WTC11 (cell line): ENCODE results near the gene LTBR. TPM values are rescaled to one million over a fixed set of nuclear protein-coding genes. Genes with fewer than 3 reads are reported as not detected.

ENCODE experiments used
- ATAC-seq: fragments of 200-7000 bp; cut with Tn5 transposase; 2 replicates; pipeline ENCODE4 v1.10.0; 2021; ENCODE audit warnings: mild to moderate bottlenecking, moderate library complexity
- CTCF ChIA-PET: fragments of 300-600 bp; sonication (Branson Sonifier 250); formaldehyde crosslinking; loops from one replicate; lab custom pipeline; 2021; ENCODE audit warnings: antibody characterized with exemption; lab: Charles Lee
- POLR2A ChIA-PET: fragments of 350-600 bp; sonication (Branson Sonifier 250); formaldehyde crosslinking; loops from one replicate; lab custom pipeline; 2021; ENCODE audit warnings: antibody characterized with exemption; lab: Charles Lee
- DNase-seq: peaks from one replicate; pipeline ENCODE4 v3.0.0; 2021; ENCODE audit warnings: low spot score
- H3K27ac Mint-ChIP-seq: 2 replicates; pipeline ENCODE4 v1.8.0; 2021; ENCODE audit warnings: mixed read lengths
- H3K27me3 Mint-ChIP-seq: 2 replicates; pipeline ENCODE4 v1.8.0; 2021; ENCODE audit warnings: low read depth, mild to moderate bottlenecking, moderate library complexity, mixed read lengths
- H3K36me3 Mint-ChIP-seq: 2 replicates; pipeline ENCODE4 v1.8.0; 2021; ENCODE audit warnings: mixed read lengths
- H3K4me1 Mint-ChIP-seq: 2 replicates; pipeline ENCODE4 v1.8.0; 2022; ENCODE audit warnings: mixed read lengths
- H3K4me3 Mint-ChIP-seq: 2 replicates; pipeline ENCODE4 v1.8.0; 2021; ENCODE audit warnings: mild to moderate bottlenecking, moderate library complexity, mixed read lengths
- H3K9me3 Mint-ChIP-seq: 2 replicates; pipeline ENCODE4 v1.8.0; 2021; ENCODE audit warnings: mixed read lengths
- GABPB1 ChIP-seq: sonication (generic); formaldehyde crosslinking; IDR thresholded peaks from 2 replicates; pipeline ENCODE4 v1.8.1; 2023; ENCODE audit warnings: mild to moderate bottlenecking, missing genetic modification reagents
- MXD4 ChIP-seq: fragments of 250-450 bp; sonication (Bioruptor Pico); IDR thresholded peaks from 2 replicates; pipeline ENCODE4 v1.8.0; 2021; ENCODE audit warnings: mild to moderate bottlenecking, moderate library complexity, borderline replicate concordance
- NR1H2 ChIP-seq: sonication (generic); formaldehyde crosslinking; IDR thresholded peaks from 2 replicates; pipeline ENCODE4 v1.9.0; 2021; ENCODE audit warnings: mild to moderate bottlenecking, moderate library complexity, missing genetic modification reagents
- ZNF396 ChIP-seq: fragments of 250-450 bp; sonication (Bioruptor Pico); IDR thresholded peaks from 2 replicates; pipeline ENCODE4 v1.8.0; 2021; ENCODE audit warnings: mild to moderate bottlenecking, moderate library complexity, borderline replicate concordance
- total RNA-seq: library from RNA; stranded (reverse); gene quantifications from 3 replicates; pipeline ENCODE4 v1.2.3, GENCODE V29; 2021
- TF ChIP-seq, protein P1 (sequence below): sonication (generic); formaldehyde crosslinking; IDR thresholded peaks from 2 replicates; pipeline ENCODE4 v1.8.0; 2023; ENCODE audit warnings: mild to moderate bottlenecking, missing genetic modification reagents
- TF ChIP-seq, protein P2 (sequence below): sonication (generic); formaldehyde crosslinking; IDR thresholded peaks from 2 replicates; pipeline ENCODE4 v1.8.1; 2023; ENCODE audit warnings: mild to moderate bottlenecking, missing genetic modification reagents, borderline replicate concordance
- TF ChIP-seq, protein P3 (sequence below): sonication (generic); formaldehyde crosslinking; IDR thresholded peaks from 2 replicates; pipeline ENCODE4 v1.8.0; 2022; ENCODE audit warnings: mild to moderate bottlenecking, missing genetic modification reagents
- TF ChIP-seq, protein P4 (sequence below): sonication (generic); formaldehyde crosslinking; IDR thresholded peaks from 2 replicates; pipeline ENCODE4 v1.8.0; 2023; ENCODE audit warnings: missing genetic modification reagents
- TF ChIP-seq, protein P5 (sequence below): sonication (generic); formaldehyde crosslinking; IDR thresholded peaks from 2 replicates; pipeline ENCODE4 v1.8.1; 2022; ENCODE audit warnings: mild to moderate bottlenecking, missing genetic modification reagents, moderate library complexity, borderline replicate concordance
- TF ChIP-seq, protein P6 (sequence below): fragments of 200-600 bp; IDR thresholded peaks from 2 replicates; pipeline ENCODE4 v1.8.0; 2022; ENCODE audit warnings: antibody characterized with exemption

Gene LTBR
- total RNA-seq, 1 experiment from 2014 or later, result 4.0 TPM

DNA sequence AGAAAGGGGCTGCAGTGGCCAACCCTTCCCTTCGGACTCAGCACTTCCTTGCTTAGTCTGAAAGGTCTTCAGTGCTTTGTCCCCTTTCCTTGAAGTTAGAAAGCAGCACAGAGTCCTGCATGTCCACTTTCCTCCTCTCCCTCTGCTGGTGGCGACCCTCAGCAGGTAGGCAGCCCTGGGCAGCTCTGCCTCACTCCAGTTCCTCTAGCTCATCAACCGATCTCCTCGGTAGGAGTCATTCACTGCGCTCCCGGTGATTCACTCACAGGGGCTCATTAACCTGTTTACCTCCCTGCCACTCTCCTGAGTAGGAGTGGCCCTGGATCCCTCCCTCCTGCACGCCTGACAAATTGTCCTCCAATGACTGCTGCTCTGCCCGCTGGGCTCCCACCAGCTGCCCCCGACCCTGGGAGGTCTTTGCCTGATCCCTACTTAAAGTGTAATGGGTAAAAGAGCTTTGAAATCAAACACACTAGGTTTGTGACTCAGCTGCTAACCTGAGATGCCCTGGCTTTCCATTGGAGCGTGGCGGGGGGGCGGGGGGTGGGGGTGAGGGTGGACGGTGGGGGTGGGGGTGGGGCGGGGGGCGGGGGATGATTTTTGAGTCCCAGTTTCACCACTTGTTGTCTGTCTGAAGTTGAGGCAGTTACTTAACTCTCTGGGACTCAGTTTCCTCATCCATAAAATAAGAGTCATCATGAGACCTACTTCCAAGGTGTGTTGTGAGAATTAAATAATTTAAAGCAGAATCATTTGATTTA, 12.8 kb upstream of the LTBR start (continued):
- TF ChIP-seq, protein P1, sequence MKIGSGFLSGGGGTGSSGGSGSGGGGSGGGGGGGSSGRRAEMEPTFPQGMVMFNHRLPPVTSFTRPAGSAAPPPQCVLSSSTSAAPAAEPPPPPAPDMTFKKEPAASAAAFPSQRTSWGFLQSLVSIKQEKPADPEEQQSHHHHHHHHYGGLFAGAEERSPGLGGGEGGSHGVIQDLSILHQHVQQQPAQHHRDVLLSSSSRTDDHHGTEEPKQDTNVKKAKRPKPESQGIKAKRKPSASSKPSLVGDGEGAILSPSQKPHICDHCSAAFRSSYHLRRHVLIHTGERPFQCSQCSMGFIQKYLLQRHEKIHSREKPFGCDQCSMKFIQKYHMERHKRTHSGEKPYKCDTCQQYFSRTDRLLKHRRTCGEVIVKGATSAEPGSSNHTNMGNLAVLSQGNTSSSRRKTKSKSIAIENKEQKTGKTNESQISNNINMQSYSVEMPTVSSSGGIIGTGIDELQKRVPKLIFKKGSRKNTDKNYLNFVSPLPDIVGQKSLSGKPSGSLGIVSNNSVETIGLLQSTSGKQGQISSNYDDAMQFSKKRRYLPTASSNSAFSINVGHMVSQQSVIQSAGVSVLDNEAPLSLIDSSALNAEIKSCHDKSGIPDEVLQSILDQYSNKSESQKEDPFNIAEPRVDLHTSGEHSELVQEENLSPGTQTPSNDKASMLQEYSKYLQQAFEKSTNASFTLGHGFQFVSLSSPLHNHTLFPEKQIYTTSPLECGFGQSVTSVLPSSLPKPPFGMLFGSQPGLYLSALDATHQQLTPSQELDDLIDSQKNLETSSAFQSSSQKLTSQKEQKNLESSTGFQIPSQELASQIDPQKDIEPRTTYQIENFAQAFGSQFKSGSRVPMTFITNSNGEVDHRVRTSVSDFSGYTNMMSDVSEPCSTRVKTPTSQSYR, result 0 out of 2 replicates have a peak, but pooled peaks have one; percentile 30
- TF ChIP-seq, protein P2, sequence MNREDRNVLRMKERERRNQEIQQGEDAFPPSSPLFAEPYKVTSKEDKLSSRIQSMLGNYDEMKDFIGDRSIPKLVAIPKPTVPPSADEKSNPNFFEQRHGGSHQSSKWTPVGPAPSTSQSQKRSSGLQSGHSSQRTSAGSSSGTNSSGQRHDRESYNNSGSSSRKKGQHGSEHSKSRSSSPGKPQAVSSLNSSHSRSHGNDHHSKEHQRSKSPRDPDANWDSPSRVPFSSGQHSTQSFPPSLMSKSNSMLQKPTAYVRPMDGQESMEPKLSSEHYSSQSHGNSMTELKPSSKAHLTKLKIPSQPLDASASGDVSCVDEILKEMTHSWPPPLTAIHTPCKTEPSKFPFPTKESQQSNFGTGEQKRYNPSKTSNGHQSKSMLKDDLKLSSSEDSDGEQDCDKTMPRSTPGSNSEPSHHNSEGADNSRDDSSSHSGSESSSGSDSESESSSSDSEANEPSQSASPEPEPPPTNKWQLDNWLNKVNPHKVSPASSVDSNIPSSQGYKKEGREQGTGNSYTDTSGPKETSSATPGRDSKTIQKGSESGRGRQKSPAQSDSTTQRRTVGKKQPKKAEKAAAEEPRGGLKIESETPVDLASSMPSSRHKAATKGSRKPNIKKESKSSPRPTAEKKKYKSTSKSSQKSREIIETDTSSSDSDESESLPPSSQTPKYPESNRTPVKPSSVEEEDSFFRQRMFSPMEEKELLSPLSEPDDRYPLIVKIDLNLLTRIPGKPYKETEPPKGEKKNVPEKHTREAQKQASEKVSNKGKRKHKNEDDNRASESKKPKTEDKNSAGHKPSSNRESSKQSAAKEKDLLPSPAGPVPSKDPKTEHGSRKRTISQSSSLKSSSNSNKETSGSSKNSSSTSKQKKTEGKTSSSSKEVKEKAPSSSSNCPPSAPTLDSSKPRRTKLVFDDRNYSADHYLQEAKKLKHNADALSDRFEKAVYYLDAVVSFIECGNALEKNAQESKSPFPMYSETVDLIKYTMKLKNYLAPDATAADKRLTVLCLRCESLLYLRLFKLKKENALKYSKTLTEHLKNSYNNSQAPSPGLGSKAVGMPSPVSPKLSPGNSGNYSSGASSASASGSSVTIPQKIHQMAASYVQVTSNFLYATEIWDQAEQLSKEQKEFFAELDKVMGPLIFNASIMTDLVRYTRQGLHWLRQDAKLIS, result no peak
- TF ChIP-seq, protein P3, sequence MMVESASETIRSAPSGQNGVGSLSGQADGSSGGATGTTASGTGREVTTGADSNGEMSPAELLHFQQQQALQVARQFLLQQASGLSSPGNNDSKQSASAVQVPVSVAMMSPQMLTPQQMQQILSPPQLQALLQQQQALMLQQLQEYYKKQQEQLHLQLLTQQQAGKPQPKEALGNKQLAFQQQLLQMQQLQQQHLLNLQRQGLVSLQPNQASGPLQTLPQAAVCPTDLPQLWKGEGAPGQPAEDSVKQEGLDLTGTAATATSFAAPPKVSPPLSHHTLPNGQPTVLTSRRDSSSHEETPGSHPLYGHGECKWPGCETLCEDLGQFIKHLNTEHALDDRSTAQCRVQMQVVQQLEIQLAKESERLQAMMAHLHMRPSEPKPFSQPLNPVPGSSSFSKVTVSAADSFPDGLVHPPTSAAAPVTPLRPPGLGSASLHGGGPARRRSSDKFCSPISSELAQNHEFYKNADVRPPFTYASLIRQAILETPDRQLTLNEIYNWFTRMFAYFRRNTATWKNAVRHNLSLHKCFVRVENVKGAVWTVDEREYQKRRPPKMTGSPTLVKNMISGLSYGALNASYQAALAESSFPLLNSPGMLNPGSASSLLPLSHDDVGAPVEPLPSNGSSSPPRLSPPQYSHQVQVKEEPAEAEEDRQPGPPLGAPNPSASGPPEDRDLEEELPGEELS (CRISPR knock-in tag), result peak; percentile 47; the same call in 1 of the 2 replicates
- no peak for TF ChIP-seq MXD4
- TF ChIP-seq, all 79 proteins: peak for 5

DNA sequence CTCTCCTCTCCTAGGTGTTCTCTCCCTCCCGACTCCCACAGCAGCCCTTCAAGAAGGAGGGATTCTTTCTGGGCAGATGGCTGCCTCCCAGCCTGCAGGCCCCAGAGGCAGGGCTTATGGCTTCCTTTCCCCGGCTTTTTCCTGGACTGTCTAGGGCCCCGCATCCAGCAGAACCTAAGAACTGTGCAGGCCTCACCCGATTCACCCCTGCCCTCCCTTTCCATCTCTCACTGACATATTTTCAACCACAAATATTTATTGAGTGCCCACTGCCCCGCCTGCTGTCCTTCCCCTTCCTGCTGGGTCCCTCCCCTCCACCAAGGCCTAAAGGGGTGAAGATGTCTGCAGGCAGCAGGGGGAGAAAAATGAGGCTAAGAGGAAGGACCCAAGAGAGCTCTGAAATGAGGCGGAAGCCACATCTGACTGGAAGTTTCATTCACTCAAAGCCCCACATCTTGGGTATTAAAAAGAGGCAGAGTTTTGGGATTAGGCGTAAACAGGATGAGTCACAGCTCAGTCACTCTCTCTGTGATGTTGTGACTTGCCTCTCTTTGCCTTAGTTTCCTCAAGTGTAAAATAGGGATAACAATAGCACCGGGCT, 11.5 kb upstream of the LTBR start:
- H3K27me3 Mint-ChIP-seq, result no peaks in the 10 kb centered on the region
- peak overlapping the region; percentile 91 for H3K4me3 Mint-ChIP-seq
- peak overlapping the region; percentile 95 for H3K27ac Mint-ChIP-seq
- H3K9me3 Mint-ChIP-seq, result no peaks in the 10 kb centered on the region
- TF ChIP-seq, protein P4, sequence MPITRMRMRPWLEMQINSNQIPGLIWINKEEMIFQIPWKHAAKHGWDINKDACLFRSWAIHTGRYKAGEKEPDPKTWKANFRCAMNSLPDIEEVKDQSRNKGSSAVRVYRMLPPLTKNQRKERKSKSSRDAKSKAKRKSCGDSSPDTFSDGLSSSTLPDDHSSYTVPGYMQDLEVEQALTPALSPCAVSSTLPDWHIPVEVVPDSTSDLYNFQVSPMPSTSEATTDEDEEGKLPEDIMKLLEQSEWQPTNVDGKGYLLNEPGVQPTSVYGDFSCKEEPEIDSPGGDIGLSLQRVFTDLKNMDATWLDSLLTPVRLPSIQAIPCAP (CRISPR knock-in tag), result no peak
- TF ChIP-seq NR1H2 (CRISPR knock-in tag), result no peak
- no peak for TF ChIP-seq ZNF396 (CRISPR knock-in tag)
- peak; percentile 32; the same call in 1 of the 2 replicates for TF ChIP-seq GABPB1 (CRISPR knock-in tag)
- TF ChIP-seq, all 79 proteins: peak for 1
- CTCF ChIA-PET, result interaction anchor here (0.7 to 8.0 kb wide), 6 partner anchors 17 to 93 kb away, joined by 5 to 68 read pairs (median 15); no protein-coding TSS in a partner anchor
- Mint-ChIP-seq H3K36me3 (peaks cover 9% of the 10 kb centered on the region), H3K4me1 (peaks cover 86% of the 10 kb centered on the region)
- ATAC-seq, result no peak
- no peak for DNase-seq
- POLR2A ChIA-PET, result interaction anchor here (0.6 to 5.1 kb wide), 5 partner anchors 9 to 162 kb away, joined by 3 to 48 read pairs (median 9); partner anchors contain the start of gene GAPDH

DNA sequence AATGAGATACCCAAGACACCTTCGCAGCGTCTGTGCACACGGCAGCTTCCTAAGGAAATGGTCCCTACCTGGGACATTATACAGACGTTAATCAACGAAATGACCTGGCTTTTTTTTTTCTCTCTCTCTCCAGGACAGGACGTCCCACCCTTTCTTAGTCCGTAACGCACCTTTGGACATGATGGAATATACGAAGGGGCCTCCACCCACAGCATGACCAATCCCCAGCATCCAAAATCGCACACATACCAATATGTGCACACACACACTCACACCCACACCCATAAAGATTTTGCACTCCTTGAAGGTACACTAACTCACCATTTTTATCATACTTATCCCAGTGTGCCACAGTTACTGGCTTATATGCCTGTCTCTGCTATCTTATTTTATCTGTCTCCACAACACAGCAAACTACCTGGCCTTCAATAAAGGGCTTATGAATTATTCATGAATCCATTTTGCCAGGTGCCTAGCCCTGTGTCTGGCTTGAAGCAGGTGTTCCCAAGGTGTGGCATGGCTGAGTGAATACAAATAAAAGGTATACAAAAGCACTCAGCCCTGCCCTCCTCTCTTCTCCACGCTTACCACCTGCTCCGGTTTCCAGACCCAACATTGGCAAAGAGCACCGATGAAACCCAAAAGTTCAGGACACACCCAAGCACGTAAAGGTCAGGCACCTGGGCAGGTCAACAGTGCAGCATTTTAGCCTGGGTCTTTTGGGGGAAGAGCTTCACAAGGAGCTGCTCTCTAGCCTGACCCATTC, 10.8 kb upstream of the LTBR start:
- TF ChIP-seq, protein P5, sequence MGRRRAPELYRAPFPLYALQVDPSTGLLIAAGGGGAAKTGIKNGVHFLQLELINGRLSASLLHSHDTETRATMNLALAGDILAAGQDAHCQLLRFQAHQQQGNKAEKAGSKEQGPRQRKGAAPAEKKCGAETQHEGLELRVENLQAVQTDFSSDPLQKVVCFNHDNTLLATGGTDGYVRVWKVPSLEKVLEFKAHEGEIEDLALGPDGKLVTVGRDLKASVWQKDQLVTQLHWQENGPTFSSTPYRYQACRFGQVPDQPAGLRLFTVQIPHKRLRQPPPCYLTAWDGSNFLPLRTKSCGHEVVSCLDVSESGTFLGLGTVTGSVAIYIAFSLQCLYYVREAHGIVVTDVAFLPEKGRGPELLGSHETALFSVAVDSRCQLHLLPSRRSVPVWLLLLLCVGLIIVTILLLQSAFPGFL (CRISPR knock-in tag), result no peak
- TF ChIP-seq, protein P6, sequence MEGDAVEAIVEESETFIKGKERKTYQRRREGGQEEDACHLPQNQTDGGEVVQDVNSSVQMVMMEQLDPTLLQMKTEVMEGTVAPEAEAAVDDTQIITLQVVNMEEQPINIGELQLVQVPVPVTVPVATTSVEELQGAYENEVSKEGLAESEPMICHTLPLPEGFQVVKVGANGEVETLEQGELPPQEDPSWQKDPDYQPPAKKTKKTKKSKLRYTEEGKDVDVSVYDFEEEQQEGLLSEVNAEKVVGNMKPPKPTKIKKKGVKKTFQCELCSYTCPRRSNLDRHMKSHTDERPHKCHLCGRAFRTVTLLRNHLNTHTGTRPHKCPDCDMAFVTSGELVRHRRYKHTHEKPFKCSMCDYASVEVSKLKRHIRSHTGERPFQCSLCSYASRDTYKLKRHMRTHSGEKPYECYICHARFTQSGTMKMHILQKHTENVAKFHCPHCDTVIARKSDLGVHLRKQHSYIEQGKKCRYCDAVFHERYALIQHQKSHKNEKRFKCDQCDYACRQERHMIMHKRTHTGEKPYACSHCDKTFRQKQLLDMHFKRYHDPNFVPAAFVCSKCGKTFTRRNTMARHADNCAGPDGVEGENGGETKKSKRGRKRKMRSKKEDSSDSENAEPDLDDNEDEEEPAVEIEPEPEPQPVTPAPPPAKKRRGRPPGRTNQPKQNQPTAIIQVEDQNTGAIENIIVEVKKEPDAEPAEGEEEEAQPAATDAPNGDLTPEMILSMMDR, result no peak
- H3K4me1 Mint-ChIP-seq, result peaks cover 86% of the 10 kb centered on the region
- ChIA-PET CTCF (interaction anchor here (1.2 to 8.0 kb wide), 6 partner anchors 17 to 92 kb away, joined by 3 to 68 read pairs (median 18); no protein-coding TSS in a partner anchor), POLR2A (interaction anchor here (0.6 to 5.1 kb wide), 10 partner anchors 9 to 161 kb away, joined by 3 to 48 read pairs (median 10); partner anchors contain the start of genes GAPDH, TNFRSF1A and VAMP1)
- H3K27me3 Mint-ChIP-seq, result no peaks in the 10 kb centered on the region
- no peaks in the 10 kb centered on the region for H3K9me3 Mint-ChIP-seq
- H3K4me3 Mint-ChIP-seq, result peak overlapping the region; percentile 91
- H3K27ac Mint-ChIP-seq, result peak overlapping the region; percentile 95
- ATAC-seq, result no peak
- DNase-seq, result no peak
- H3K36me3 Mint-ChIP-seq, result peaks cover 5% of the 10 kb centered on the region
